Heart left ventricle (tissue), 13 donors: ENCODE results near the gene CEACAM5.

Experiments used
- POLR2A ChIP-seq, 2 donors: fragments of 450-650 bp; IDR thresholded peaks; one replicate each; pipeline ENCODE4 v1.6.1; 2017; ENCODE audit warnings: antibody characterized with exemption in 2 of 2, mild to moderate bottlenecking in 2 of 2, moderate library complexity in 2 of 2
- TF ChIP-seq, protein P1 (sequence below), 12 donors: fragments of 200-600 bp; sonication (generic) in 4 of 12; IDR thresholded peaks; one replicate each; pipeline versions ENCODE4 v1.5.0 to v1.8.0; 2018 to 2022; ENCODE audit warnings: antibody characterized with exemption in 12 of 12, mild to moderate bottlenecking in 5 of 12
- donor health status: ischemic (EF 13 %, LVEDD 7.1; RV severe dilation, severe dysfunction).
- donor health status: DM: no; HTN: yes; CAD: no.
- donor health status: DM: no; HTN: no; CAD: no.
- donor health status: ischemic (EF 25% LVEDD 6.9; RV normal size, moderate dysfunction).
- donor health status: ischemic (EF 25% LVEDD 5.7; RV mildly dilated, moderate dysfunction).
- donor health status: ischemic (EF 35%, LVEDD 5.7; RV mildly dilated, moderate dysfunction).
- donor health status: nonischemic (EF 11% LVEDD 7.7; RV severe dilation, severe dysfunction).
- donor health status: DM: yes; HTN: yes; CAD: no.
- donor health status: PGD.
- donor health status: ischemic (EF 29% LVEDD 5.4; RV normal size, mild dysfunction).
- donor health status: nonischemic (EF 23%, LVEDD 6.1; RV moderate dilation, normal function).

DNA sequence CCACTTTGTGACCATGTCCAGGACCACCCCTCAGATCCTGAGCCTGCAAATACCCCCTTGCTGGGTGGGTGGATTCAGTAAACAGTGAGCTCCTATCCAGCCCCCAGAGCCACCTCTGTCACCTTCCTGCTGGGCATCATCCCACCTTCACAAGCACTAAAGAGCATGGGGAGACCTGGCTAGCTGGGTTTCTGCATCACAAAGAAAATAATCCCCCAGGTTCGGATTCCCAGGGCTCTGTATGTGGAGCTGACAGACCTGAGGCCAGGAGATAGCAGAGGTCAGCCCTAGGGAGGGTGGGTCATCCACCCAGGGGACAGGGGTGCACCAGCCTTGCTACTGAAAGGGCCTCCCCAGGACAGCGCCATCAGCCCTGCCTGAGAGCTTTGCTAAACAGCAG is 12.7 kb upstream of the CEACAM5 start:
- no peak for TF ChIP-seq POLR2A (IDR thresholded peaks at IDR 0.05)
- TF ChIP-seq, protein P1, sequence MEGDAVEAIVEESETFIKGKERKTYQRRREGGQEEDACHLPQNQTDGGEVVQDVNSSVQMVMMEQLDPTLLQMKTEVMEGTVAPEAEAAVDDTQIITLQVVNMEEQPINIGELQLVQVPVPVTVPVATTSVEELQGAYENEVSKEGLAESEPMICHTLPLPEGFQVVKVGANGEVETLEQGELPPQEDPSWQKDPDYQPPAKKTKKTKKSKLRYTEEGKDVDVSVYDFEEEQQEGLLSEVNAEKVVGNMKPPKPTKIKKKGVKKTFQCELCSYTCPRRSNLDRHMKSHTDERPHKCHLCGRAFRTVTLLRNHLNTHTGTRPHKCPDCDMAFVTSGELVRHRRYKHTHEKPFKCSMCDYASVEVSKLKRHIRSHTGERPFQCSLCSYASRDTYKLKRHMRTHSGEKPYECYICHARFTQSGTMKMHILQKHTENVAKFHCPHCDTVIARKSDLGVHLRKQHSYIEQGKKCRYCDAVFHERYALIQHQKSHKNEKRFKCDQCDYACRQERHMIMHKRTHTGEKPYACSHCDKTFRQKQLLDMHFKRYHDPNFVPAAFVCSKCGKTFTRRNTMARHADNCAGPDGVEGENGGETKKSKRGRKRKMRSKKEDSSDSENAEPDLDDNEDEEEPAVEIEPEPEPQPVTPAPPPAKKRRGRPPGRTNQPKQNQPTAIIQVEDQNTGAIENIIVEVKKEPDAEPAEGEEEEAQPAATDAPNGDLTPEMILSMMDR (IDR thresholded peaks at IDR 0.05), result no peak
